Neural cell (in vitro differentiated cells): ENCODE data around the gene BRD3. TPM values are rescaled to one million over a fixed set of nuclear protein-coding genes. Genes with fewer than 3 reads are reported as not detected.

Experiments
- H2AFZ ChIP-seq: fragments of 200-600, 300-800 bp; sonication (generic), shearing (Covaris generic); 2 replicates; pipeline ENCODE4 v1.6.0; 2014; ENCODE audit warnings: low read depth, mild to moderate bottlenecking, antibody characterized with exemption, low read length, moderate library complexity
- H3F3A ChIP-seq: fragments of 200-600 bp; shearing (Covaris generic); 2 replicates; pipeline ENCODE4 v1.6.1; 2016; ENCODE audit warnings: mild to moderate bottlenecking, moderate library complexity, mixed read lengths, antibody characterized with exemption, low read length; ENCODE audit not compliant: insufficient read depth, poor library complexity, severe bottlenecking
- H3K27ac ChIP-seq: fragments of 200-600, 300-800 bp; sonication (generic), shearing (Covaris generic); 2 replicates; pipeline ENCODE4 v1.5.1; 2014; ENCODE audit warnings: mild to moderate bottlenecking, low read length, moderate library complexity
- H3K27me3 ChIP-seq: fragments of 300-800, 200-600 bp; sonication (generic), shearing (Covaris generic); 2 replicates; pipeline ENCODE4 v1.6.0; 2014; ENCODE audit warnings: mild to moderate bottlenecking, low read depth, low read length, moderate library complexity; ENCODE audit not compliant: insufficient read depth
- H3K36me3 ChIP-seq: fragments of 300-800, 200-600 bp; sonication (generic), shearing (Covaris generic); 2 replicates; pipeline ENCODE4 v1.5.1; 2014; ENCODE audit warnings: mild to moderate bottlenecking, antibody characterized with exemption, low read length, moderate library complexity; ENCODE audit not compliant: insufficient read depth
- H3K4me2 ChIP-seq: fragments of 300-800, 200-600 bp; sonication (generic), shearing (Covaris generic); 2 replicates; pipeline ENCODE4 v1.6.0; 2014; ENCODE audit warnings: mild to moderate bottlenecking, low read length
- H3K4me3 ChIP-seq: fragments of 300-800, 200-600 bp; sonication (generic), shearing (Covaris generic); 2 replicates; pipeline ENCODE4 v1.5.1; 2014; ENCODE audit warnings: mild to moderate bottlenecking, low read length, moderate library complexity
- H3K79me2 ChIP-seq: fragments of 200-600 bp; shearing (Covaris generic); replicated peaks from 2 replicates; pipeline ENCODE4 v1.6.0; 2014; ENCODE audit warnings: mild to moderate bottlenecking, low read length, moderate library complexity; ENCODE audit not compliant: insufficient read depth
- H3K9ac ChIP-seq: fragments of 300-800, 200-600 bp; sonication (generic), shearing (Covaris generic); 2 replicates; pipeline ENCODE4 v1.6.1; 2016; ENCODE audit warnings: mild to moderate bottlenecking, low read length, mixed read lengths
- H3K9me2 ChIP-seq: fragments of 200-600 bp; shearing (Covaris generic); 2 replicates; pipeline ENCODE4 v1.6.1; 2016; ENCODE audit warnings: mild to moderate bottlenecking, low read length, mixed read lengths; ENCODE audit not compliant: insufficient read depth
- H3K9me3 ChIP-seq: fragments of 200-600, 300-800 bp; sonication (generic), shearing (Covaris generic); 2 replicates; pipeline ENCODE4 v1.6.1; 2016; ENCODE audit warnings: mild to moderate bottlenecking, mixed run types, low read length, moderate library complexity, mixed read lengths
- H4K20me1 ChIP-seq: fragments of 200-600 bp; shearing (Covaris generic); 2 replicates; pipeline ENCODE4 v1.6.1; 2016; ENCODE audit warnings: mild to moderate bottlenecking, mixed run types; ENCODE audit not compliant: insufficient read depth
- CTCF ChIP-seq: fragments of 450-650 bp; IDR thresholded peaks from 2 replicates; pipeline ENCODE4 v1.5.1; 2014; ENCODE audit warnings: antibody characterized with exemption, mild to moderate bottlenecking, moderate library complexity; ENCODE audit not compliant: poor library complexity, severe bottlenecking
- EP300 ChIP-seq: fragments of 450-650 bp; conservative IDR thresholded peaks from 2 replicates; pipeline ENCODE4 v1.6.1; 2014; ENCODE audit warnings: antibody characterized with exemption, mild to moderate bottlenecking, moderate library complexity; ENCODE audit not compliant: poor library complexity, severe bottlenecking
- EZH2 ChIP-seq: fragments of 200-600, 300-800 bp; shearing (Covaris generic), sonication (generic); IDR thresholded peaks from 2 replicates; pipeline ENCODE4 v1.6.1; 2014; ENCODE audit warnings: antibody characterized with exemption, low read length, borderline replicate concordance, mild to moderate bottlenecking; ENCODE audit not compliant: insufficient read depth, poor library complexity, severe bottlenecking
- MXI1 ChIP-seq: fragments of 450-650 bp; conservative IDR thresholded peaks from 2 replicates; pipeline ENCODE4 v1.6.1; 2014; ENCODE audit warnings: antibody characterized with exemption, mild to moderate bottlenecking; ENCODE audit not compliant: poor library complexity, severe bottlenecking
- POLR2AphosphoS5 ChIP-seq: IDR thresholded peaks from 2 replicates; pipeline ENCODE4 v1.6.1; 2012
- RAD21 ChIP-seq: fragments of 450-650 bp; conservative IDR thresholded peaks from 2 replicates; pipeline ENCODE4 v1.6.1; 2014; ENCODE audit warnings: antibody characterized with exemption, mild to moderate bottlenecking, moderate library complexity
- REST ChIP-seq: IDR thresholded peaks from 2 replicates; pipeline ENCODE4 v1.6.1; 2012; ENCODE audit warnings: borderline replicate concordance
- SMC3 ChIP-seq: fragments of 450-650 bp; conservative IDR thresholded peaks from 2 replicates; pipeline ENCODE4 v1.6.1; 2014; ENCODE audit warnings: antibody characterized with exemption, mild to moderate bottlenecking, moderate library complexity; ENCODE audit not compliant: poor library complexity
- TAF1 ChIP-seq: IDR thresholded peaks from 2 replicates; pipeline ENCODE4 v1.6.1; 2012; ENCODE audit warnings: low read depth
- polyA plus RNA-seq: library from polyadenylated mRNA; depleted of rRNA; stranded (reverse); fragments of >200 nt; gene quantifications from 2 replicates; pipeline ENCODE4 v1.2.3, GENCODE V29; 2014

Gene BRD3
- polyA plus RNA-seq, 1 donor from 2014 or later: 17.6 TPM

GRCh38 chr9:134029248-134030226, 38.3 kb downstream of the BRD3 start:
- Histone ChIP-seq H3K4me3 (no peak overlapping the region), H3K4me2 (no peak overlapping the region), H3K9ac (no peak overlapping the region), H3K79me2 (peaks cover 12% of the 10 kb centered on the region), H3K27ac (no peak overlapping the region), H3K27me3 (no peaks in the 10 kb centered on the region), H3K36me3 (no peaks in the 10 kb centered on the region), H2AFZ (no peak overlapping the region), H3K9me2 (no peaks in the 10 kb centered on the region), H3K9me3 (no peaks in the 10 kb centered on the region), H3F3A (no peaks in the 10 kb centered on the region), H4K20me1 (no peaks in the 10 kb centered on the region)
- TF ChIP-seq SMC3: no peak
- no peak for TF ChIP-seq EZH2
- no peak for TF ChIP-seq CTCF
- no peak for TF ChIP-seq RAD21
- no peak for TF ChIP-seq MXI1
- no peak for TF ChIP-seq EP300
- TF ChIP-seq POLR2AphosphoS5: no peak
- TF ChIP-seq TAF1: no peak
- no peak for TF ChIP-seq REST

- Histone ChIP-seq H3K9me2 (no peaks in the 10 kb centered on the region), H3K4me3 (no peak overlapping the region), H2AFZ (no peak overlapping the region), H3K27ac (no peak overlapping the region), H4K20me1 (no peaks in the 10 kb centered on the region), H3K79me2 (peaks cover 12% of the 10 kb centered on the region), H3K9me3 (no peaks in the 10 kb centered on the region), H3F3A (no peaks in the 10 kb centered on the region), H3K4me2 (no peak overlapping the region), H3K27me3 (no peaks in the 10 kb centered on the region), H3K36me3 (no peaks in the 10 kb centered on the region), H3K9ac (no peak overlapping the region)
- TF ChIP-seq EP300: no peak
- TF ChIP-seq SMC3: no peak
- no peak for TF ChIP-seq REST
- TF ChIP-seq RAD21: no peak
- no peak for TF ChIP-seq EZH2
- TF ChIP-seq POLR2AphosphoS5: no peak
- no peak for TF ChIP-seq TAF1
- TF ChIP-seq CTCF: no peak
- no peak for TF ChIP-seq MXI1
Observed at GRCh38 chr9:134028575-134029247, 39.1 kb downstream of the BRD3 start.
